Activated CD4-positive, alpha-beta T cell treated with anti-CD3 and anti-CD28 coated beads for 36 hours (primary cell): ENCODE data around the gene TMEM88. TPM values are rescaled to one million over a fixed set of nuclear protein-coding genes. Genes with fewer than 3 reads are reported as not detected.
A peak's percentile ranks its signal among the peaks of the same experiment; 100 is the strongest.

ENCODE experiments used
- ATAC-seq: fragments of 200-7000 bp; cut with Tn5 transposase; one replicate; pipeline ENCODE4 v1.10.0; 2021; ENCODE audit warnings: mild to moderate bottlenecking, moderate library complexity
- CTCF ChIA-PET: fragments of 350-600 bp; sonication (Branson Sonifier 250); formaldehyde crosslinking; loops from one replicate; lab custom pipeline; 2021; ENCODE audit warnings: antibody characterized with exemption; lab: Charles Lee
- POLR2A ChIA-PET: fragments of 350-600 bp; sonication (Branson Sonifier 250); formaldehyde crosslinking; loops from one replicate; lab custom pipeline; 2021; ENCODE audit warnings: antibody characterized with exemption, inconsistent platforms; lab: Charles Lee
- DNase-seq: peaks from one replicate; pipeline ENCODE4 v3.0.0-alpha.2; 2020
- H3K27ac Mint-ChIP-seq: one replicate; pipeline ENCODE4 v1.8.0; 2021; ENCODE audit warnings: mixed read lengths
- H3K27me3 Mint-ChIP-seq: one replicate; pipeline ENCODE4 v1.8.0; 2021; ENCODE audit warnings: mixed read lengths
- H3K36me3 Mint-ChIP-seq: one replicate; pipeline ENCODE4 v1.8.0; 2021; ENCODE audit warnings: low read depth, mixed read lengths
- H3K4me1 Mint-ChIP-seq: one replicate; pipeline ENCODE4 v1.8.0; 2021; ENCODE audit warnings: mixed read lengths
- H3K4me3 Mint-ChIP-seq: one replicate; pipeline ENCODE4 v1.8.0; 2021; ENCODE audit warnings: mild to moderate bottlenecking, moderate library complexity, mixed read lengths
- H3K9me3 Mint-ChIP-seq: one replicate; pipeline ENCODE4 v1.8.0; 2021; ENCODE audit warnings: low read depth, mixed read lengths
- intact Hi-C, 2 experiments: fragments of 100-400 bp; cut with DNase I in 1 of 2; cut with micrococcal nuclease in 1 of 2; formaldehyde crosslinking; loops; one replicate each; pipeline versions ENCODE4 v1.14.2 to v1.15.1; 2022 to 2024; cut with DNase I, micrococcal nuclease
- total RNA-seq, 2 experiments: library from RNA; stranded (reverse); gene quantifications; one replicate each; pipeline ENCODE4 v1.2.3, GENCODE V29; 2021

Gene TMEM88
- total RNA-seq, 2 experiments from 2014 or later, result 3.5 to 5.6 TPM

GRCh38 chr17:7897773-7898172 lies 42.9 kb downstream of the TMEM88 start:
- Mint-ChIP-seq H3K36me3 (peaks cover 81% of the 10 kb centered on the region), H3K4me1 (peaks cover 16% of the 10 kb centered on the region), H3K9me3 (no peaks in the 10 kb centered on the region), H3K4me3 (no peak overlapping the region), H3K27me3 (no peaks in the 10 kb centered on the region), H3K27ac (peak overlapping the region; percentile 55)
- ChIA-PET CTCF (interaction anchor here (0.6 to 2.3 kb wide), 17 partner anchors 9 to 145 kb away, joined by 3 to 16 read pairs (median 4); partner anchors contain the start of genes CHD3 and KDM6B), POLR2A (no interaction called here)
- ATAC-seq (peak; percentile 82), DNase-seq (peak; percentile 33)
- intact Hi-C loops, result no loop called here

DNA sequence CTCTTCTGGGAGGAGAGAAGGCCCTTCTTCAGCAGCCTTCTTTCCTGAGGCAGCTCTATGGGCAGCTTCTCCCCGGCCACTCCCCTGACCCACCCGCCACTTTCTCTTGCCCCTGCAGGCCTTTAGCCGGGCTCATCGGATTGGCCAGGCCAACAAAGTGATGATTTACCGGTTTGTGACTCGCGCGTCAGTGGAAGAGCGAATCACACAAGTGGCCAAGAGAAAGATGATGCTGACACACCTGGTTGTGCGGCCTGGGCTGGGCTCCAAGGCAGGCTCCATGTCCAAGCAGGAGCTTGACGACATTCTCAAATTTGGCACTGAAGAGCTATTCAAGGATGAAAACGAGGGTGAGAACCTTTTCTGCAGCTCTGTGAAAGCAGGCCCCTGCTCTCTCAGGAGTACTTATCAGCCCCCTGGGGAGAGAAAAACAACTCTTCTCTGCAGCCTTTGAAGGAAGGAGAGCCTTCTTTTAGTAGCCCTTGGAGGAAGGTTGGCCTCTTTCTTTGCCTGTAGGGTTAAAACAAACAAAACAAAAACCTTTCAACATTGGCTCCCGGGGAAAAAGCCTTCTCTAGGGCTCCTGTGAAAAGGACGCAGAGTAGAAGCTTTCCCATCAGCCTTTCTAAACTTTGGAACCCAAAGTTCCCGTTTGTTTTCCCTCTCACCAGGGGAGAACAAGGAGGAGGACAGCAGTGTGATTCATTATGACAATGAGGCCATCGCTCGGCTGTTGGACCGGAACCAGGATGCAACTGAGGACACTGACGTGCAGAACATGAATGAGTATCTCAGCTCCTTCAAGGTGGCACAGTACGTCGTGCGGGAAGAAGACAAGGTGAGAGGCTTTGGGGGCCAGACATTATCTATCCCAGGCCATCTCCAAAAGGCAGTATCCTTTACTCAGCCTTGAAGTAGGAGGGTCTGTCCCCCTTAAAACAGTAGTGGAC lies 48.6 kb downstream of the TMEM88 start:
- ChIA-PET POLR2A (no interaction called here), CTCF (interaction anchor here (0.9 kb wide), 1 partner anchor 42 kb away, joined by 4 read pairs; no protein-coding TSS in a partner anchor)
- Mint-ChIP-seq H3K27me3 (no peaks in the 10 kb centered on the region), H3K4me1 (no peaks in the 10 kb centered on the region), H3K9me3 (no peaks in the 10 kb centered on the region), H3K36me3 (peaks cover 74% of the 10 kb centered on the region), H3K27ac (no peak overlapping the region), H3K4me3 (no peak overlapping the region)
- intact Hi-C loops, result no loop called here
- ATAC-seq, result no peak
- no peak for DNase-seq

Other genes starting within 250 kb of the TMEM88 start
- 10 to 100 TPM; 35.6 to 50.2 TPM for gene FXR2, start 240.2 kb upstream of the TMEM88 start, total RNA-seq
- 10 to 100 TPM; 15.9 to 22.2 TPM for gene SAT2, start 227.2 kb upstream of the TMEM88 start, total RNA-seq
- gene SHBG, start 224.9 kb upstream of the TMEM88 start, total RNA-seq, result under 1 TPM; 0.25 to 0.30 TPM
- gene ATP1B2, start 204.1 kb upstream of the TMEM88 start, total RNA-seq, result under 1 TPM; 0.32 to 0.33 TPM
- gene TP53, start 167.6 kb upstream of the TMEM88 start, total RNA-seq, result 100 to 1,000 TPM; 127 to 165 TPM
- gene WRAP53, start 166.6 kb upstream of the TMEM88 start, total RNA-seq, result 10 to 100 TPM; 23.5 to 27.1 TPM
- gene EFNB3, start 149.9 kb upstream of the TMEM88 start, total RNA-seq, result not detected
- gene DNAH2, start 137.3 kb upstream of the TMEM88 start, total RNA-seq, result not detected
- 10 to 100 TPM; 37.3 to 46.2 TPM for gene KDM6B, start 20.8 kb upstream of the TMEM88 start, total RNA-seq
- gene NAA38, start 2.5 kb downstream of the TMEM88 start, total RNA-seq, result 10 to 100 TPM; 64.7 to 79.8 TPM
- gene CYB5D1, start 2.9 kb downstream of the TMEM88 start, total RNA-seq, result 10 to 100 TPM; 12.5 to 12.6 TPM
- gene CHD3, start 33.7 kb downstream of the TMEM88 start, total RNA-seq, result 100 to 1,000 TPM; 145 to 161 TPM
- gene RNF227, start 61.2 kb downstream of the TMEM88 start, total RNA-seq, result 1 to 10 TPM; 3.8 to 5.6 TPM
- 1 to 10 TPM; 6.6 to 8.3 TPM for gene KCNAB3, start 74.8 kb downstream of the TMEM88 start, total RNA-seq
- gene TRAPPC1, start 76.9 kb downstream of the TMEM88 start, total RNA-seq, result 100 to 1,000 TPM; 166 to 169 TPM
- 10 to 100 TPM; 53.0 to 80.5 TPM for gene CNTROB, start 77.1 kb downstream of the TMEM88 start, total RNA-seq
- gene GUCY2D, start 147.5 kb downstream of the TMEM88 start, total RNA-seq, result not detected
- under 1 TPM; 0.09 to 0.18 TPM for gene ALOX15B, start 184.0 kb downstream of the TMEM88 start, total RNA-seq
- 1 to 10 TPM; 3.3 to 3.6 TPM for gene ALOX12B, start 232.7 kb downstream of the TMEM88 start, total RNA-seq